HG02610 (cell line): ENCODE measurements around the gene APOBEC2.

ENCODE experiments used
- ATAC-seq: cut with Tn5 transposase; IDR thresholded peaks from one replicate; pipeline ENCODE4 v1.9.1; 2021; ENCODE audit warnings: mild to moderate bottlenecking, moderate library complexity; ENCODE audit not compliant: unreplicated experiment

The APOBEC2 gene

DNA sequence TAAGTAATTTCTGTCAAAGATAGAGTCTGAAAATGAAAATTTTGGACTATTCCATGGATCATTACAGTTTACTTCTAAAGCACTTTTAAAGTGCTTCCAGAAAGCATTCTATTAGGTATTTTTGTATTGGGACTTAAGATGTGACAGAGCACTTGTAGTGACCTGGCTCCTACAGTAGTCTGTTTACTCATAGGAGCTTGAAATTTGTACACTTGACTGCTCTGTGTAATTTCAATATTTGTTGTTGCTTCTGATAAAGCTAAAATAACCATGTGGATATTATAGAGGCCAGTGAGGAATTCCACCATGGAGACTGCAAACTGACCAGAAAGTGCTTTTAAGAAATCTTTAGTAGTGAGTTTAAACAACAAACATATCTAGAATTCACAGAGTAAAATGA lies 30.1 kb downstream of the APOBEC2 start:
- ATAC-seq, result no peak

DNA sequence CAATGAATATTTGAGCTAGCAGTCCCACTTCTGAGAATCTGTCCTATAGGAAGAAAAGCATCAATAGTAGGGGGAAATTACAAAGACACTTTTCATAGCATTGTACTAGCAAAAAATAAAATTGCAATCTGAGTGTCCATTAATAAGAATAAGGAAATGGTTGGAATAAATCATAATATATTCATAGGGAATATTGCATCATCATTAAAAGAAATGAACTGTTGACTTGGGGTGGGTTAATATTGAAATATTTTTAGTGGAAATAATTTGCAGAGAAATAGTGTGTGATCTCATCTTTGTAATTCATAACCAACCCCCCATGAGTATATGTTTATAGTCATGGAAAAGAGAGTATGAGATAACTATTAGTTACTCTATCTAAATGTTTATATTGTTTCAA lies 32.2 kb downstream of the APOBEC2 start:
- no peak for ATAC-seq

DNA sequence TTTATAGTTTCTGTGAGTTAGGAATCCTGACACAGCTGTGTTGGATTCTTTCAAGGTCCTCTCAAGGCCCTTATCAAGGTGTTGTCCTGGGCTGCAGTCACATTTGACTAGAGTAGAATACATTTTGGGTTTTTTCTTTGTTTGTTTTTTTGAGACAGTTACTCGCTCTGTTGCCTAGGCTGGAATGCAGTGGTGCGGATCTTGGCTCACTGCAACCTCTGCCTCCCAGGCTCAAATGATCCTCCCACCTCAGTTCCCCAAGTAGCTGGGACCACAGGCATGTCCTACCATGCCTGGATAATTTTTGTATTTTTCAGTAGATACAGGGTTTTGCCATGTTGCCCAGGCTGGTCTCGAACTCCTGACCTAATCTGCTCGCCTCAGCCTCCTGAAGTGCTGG lies 35.4 kb downstream of the APOBEC2 start:
- no peak for ATAC-seq

DNA sequence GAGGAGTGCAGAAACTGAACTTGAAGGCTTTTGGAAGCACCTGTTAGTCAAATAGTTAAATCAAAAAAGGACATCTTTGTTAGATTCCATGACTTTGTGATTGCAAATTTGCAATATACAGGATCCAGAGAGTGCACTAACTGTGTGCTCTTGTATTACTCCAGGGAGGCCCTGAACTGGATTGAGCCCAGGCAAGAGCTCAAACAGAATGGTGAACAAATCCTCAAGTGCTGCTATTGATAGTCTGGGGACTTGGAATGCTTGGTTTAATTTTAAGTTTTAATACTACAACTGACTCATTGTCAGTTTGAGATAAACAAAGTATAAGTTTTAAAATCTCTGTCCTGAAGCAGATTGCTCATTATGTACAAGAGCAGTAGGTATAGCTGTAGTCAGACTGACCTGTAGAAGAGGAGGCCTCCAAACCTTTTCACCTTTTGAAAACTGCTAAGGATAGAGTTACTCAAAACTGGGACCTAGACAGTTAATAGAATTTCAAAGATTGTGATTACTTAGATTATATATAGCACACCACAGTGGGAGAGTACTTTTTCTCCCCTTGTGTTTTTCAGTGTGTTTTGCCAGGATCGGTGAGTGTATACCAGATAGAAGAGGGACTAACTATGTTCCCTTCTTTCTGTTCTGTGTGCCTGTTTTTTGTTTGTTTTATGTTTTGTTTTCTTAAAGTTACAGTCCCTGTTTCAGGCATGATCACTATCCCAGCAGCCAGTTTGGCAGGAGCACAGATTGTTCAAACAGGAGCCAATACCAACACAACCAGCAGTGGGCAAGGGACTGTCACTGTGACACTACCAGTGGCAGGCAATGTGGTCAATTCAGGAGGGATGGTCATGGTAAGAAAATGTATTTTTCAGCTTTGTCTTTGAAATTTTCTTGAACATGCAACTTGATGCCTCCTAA lies 38.1 kb downstream of the APOBEC2 start:
- no peak for ATAC-seq

- ATAC-seq, result no peak
Observed at GRCh38 chr6:41092421-41093140, 39.6 kb downstream of the APOBEC2 start.

- ATAC-seq, result no peak
Observed at GRCh38 chr6:41093729-41094128, 40.7 kb downstream of the APOBEC2 start.

DNA sequence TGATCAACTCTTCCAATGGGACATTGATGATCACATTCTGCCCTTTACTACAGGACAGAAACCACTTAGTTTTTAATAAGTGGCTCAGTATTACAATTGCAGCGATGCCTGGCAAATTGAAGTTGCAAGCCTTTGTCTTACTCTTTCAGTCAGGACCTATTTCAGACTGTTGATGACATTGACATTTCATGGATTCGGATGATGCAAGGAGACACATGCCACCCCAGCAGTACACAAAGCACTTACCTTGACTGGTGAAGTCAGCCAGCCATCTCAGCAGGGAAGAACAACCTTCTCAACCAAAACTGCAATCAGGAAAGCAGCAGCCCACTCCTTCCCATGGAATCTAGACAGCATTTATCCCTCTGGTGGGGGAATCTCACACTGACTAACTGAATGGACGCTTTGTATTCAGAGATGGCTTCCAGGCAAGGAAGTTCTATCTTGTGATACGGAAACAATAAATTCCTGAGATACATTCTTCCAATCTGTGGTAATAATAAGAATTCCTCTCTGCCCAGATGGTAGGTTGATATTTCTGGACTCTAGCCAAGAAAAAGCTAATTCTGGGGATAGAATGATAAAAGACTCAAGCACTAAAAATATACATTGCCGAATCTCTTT lies 44.6 kb downstream of the APOBEC2 start:
- no peak for ATAC-seq

DNA sequence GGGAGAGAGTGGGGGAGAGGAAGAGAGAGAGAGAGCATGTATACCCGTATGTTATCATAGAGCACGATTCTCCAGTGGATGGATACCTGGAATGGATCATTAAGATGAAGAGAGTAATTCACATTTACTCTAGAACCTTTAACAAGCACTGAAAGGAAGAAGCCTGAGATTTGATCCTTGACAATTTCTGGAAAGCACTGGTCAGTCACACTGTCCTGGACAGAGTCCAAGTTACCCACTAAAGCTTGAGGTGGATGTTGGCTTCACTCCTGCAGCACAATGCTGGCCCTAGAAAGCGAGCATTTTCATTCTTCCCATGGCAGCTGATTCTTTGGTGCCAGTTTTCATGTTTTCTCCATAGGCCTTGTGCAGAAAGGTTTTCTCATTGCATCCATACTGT lies 45.4 kb downstream of the APOBEC2 start:
- ATAC-seq, result no peak

GRCh38 chr6:41100871-41101287 lies 47.9 kb downstream of the APOBEC2 start:
- no peak for ATAC-seq

- ATAC-seq, result no peak
Observed at GRCh38 chr6:41103847-41104246, 50.8 kb downstream of the APOBEC2 start.

- ATAC-seq, result no peak
Observed at GRCh38 chr6:41111017-41111416, 58.0 kb downstream of the APOBEC2 start.
